SK-N-SH (cell line): ENCODE measurements around the gene LEMD1.

Experiments used
- EZH2phosphoT487 ChIP-seq: fragments of 200-600 bp; sonication (generic); IDR thresholded peaks from 2 replicates; pipeline ENCODE4 v1.6.1; 2017; ENCODE audit warnings: low read depth, mixed run types, mild to moderate bottlenecking, antibody characterized with exemption, moderate library complexity, borderline replicate concordance
- POLR2AphosphoS5 ChIP-seq: IDR thresholded peaks from 2 replicates; pipeline ENCODE4 v1.6.1; 2012; ENCODE audit warnings: low read depth, low read length
- USF2 ChIP-seq: fragments of 150-350 bp; IDR thresholded peaks from 2 replicates; pipeline ENCODE4 v1.6.1; 2017; ENCODE audit warnings: antibody characterized with exemption, low read length, low read depth, borderline replicate concordance
- YY1 ChIP-seq: IDR thresholded peaks from 2 replicates; pipeline ENCODE4 v1.4.0; 2012; ENCODE audit warnings: low read depth, mild to moderate bottlenecking
- TF ChIP-seq, protein P1 (sequence below): IDR thresholded peaks from 2 replicates; pipeline ENCODE4 v1.6.1; 2012; ENCODE audit warnings: mild to moderate bottlenecking, low read depth, low read length, moderate library complexity

GRCh38 chr1:205350124-205350523, 71.7 kb downstream of the LEMD1 start:
- TF ChIP-seq YY1 = no peak
- TF ChIP-seq POLR2AphosphoS5 = no peak
- no peak for TF ChIP-seq USF2
- TF ChIP-seq, protein P1, sequence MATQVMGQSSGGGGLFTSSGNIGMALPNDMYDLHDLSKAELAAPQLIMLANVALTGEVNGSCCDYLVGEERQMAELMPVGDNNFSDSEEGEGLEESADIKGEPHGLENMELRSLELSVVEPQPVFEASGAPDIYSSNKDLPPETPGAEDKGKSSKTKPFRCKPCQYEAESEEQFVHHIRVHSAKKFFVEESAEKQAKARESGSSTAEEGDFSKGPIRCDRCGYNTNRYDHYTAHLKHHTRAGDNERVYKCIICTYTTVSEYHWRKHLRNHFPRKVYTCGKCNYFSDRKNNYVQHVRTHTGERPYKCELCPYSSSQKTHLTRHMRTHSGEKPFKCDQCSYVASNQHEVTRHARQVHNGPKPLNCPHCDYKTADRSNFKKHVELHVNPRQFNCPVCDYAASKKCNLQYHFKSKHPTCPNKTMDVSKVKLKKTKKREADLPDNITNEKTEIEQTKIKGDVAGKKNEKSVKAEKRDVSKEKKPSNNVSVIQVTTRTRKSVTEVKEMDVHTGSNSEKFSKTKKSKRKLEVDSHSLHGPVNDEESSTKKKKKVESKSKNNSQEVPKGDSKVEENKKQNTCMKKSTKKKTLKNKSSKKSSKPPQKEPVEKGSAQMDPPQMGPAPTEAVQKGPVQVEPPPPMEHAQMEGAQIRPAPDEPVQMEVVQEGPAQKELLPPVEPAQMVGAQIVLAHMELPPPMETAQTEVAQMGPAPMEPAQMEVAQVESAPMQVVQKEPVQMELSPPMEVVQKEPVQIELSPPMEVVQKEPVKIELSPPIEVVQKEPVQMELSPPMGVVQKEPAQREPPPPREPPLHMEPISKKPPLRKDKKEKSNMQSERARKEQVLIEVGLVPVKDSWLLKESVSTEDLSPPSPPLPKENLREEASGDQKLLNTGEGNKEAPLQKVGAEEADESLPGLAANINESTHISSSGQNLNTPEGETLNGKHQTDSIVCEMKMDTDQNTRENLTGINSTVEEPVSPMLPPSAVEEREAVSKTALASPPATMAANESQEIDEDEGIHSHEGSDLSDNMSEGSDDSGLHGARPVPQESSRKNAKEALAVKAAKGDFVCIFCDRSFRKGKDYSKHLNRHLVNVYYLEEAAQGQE = no peak
- TF ChIP-seq EZH2phosphoT487 = no peak
